ENCODE results near the gene SNX8.
"Not testable (repeated sequence)": the region's sequence is repeated elsewhere in the genome, so short reads cannot be mapped to it uniquely, and the experiment has no call there.

Gene SNX8

DNA sequence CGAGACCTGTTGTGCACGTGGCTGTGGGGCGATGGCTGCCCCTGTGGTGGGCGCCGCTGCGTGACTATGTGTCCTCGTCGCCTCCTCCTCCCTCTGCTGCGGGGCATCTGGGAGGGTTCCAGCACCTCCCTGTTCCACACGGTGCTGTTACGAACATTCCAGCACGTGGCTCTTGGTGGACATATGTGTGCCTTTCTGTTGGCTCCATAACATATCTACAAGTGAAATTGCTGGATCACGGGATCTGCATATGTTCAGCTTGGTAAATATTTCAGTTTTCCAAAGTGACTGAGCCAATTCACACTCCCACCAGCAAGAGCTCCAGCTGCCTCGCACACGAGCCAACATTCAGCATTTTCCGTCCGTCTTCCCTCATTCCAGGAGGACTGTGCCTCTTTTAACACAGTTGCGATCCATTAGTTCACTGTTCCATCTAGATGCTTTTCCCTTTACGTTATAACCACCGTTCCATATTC is 25.1 kb downstream of the SNX8 start:
- no peak for DNase-seq

DNA sequence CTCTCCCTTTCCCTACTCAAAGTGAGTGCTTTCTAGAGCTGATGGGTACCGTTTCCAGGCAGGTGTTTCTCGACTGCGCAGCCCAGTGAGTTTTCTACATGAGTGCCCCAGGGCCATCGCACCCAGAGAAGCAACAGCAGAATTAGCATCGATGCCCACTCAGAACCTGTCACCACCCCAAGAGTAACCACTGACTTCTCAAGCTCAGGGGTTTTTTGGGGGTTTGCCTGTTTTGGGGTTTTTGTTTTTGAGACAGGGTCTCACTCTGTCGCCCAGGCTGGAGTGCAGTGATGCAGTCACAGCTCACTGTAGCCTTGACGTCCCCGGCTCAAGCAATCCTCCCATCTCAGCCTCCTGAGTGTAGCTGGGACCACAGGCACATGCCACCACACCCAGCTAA is 25.7 kb downstream of the SNX8 start:
- DNase-seq: no peak

GRCh38 chr7:2287745-2288144 is 26.5 kb downstream of the SNX8 start:
- no peak for DNase-seq

DNA sequence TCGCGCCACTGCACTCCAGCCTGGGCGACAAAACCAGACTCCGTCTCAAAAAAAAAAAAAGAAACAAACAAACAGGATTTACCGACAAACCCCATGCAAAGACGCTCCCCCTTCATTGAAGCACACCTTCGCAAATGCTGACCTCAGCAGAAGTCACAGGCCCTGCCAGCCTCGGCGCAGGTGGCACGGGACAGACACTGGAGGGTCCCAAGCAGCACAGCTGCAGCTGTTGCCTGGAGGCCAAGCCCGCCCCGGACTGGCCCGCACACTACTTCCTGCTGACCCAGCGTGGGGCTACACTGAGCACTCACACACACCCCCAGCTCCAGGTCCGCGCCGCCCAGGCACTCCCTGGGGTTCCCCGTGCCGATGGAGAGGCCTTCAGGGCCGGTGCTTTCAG is 31.2 kb downstream of the SNX8 start:
- DNase-seq: no peak

DNA sequence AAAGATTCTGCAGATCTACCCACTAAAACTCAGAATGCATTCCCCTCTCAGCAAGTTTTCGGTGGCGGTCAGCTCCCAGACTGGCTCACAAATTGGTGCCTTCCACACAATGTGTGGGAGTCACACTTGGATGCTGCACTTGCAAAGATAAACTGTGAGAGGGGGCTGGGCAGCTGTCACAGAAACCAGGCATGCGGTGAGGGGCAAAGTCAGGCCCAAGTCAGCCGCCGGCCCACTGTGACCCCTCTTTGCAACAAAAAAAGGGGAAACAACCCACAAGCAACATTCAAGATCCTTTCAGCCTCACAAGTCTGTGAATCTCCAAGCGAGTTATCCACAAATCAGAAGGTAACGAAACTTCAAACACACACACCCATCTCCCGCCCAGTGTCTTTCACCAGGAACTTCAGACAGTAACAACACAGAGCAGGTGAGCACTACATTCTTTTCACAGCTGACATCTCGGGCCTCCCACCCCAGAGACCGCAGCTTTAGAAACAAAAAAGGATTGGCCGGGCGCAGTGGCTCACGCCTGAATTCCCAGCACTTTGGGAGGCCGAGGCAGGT is 32.0 kb downstream of the SNX8 start:
- DNase-seq: no peak

DNA sequence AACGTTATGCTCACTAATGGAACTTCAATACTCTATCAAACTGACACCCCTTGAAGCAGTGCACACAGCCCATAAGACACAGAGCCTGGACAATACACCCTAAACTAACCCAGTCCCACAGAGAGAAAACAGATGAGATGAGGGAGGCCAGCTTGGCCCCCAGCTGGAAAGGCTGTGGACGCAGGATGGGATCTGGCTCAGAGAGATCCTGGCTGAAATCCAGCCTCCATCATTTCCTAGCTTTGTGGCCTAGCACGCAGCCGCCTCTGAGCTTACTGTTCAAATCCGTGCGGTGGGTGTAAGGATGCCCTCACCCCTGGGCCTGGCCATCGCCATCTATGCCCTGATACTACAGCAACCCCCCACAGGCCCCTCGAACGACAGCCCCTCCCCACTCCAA is 32.7 kb downstream of the SNX8 start:
- no peak for DNase-seq

- no peak for DNase-seq
Observed at GRCh38 chr7:2280424-2280823, 33.8 kb downstream of the SNX8 start.

DNA sequence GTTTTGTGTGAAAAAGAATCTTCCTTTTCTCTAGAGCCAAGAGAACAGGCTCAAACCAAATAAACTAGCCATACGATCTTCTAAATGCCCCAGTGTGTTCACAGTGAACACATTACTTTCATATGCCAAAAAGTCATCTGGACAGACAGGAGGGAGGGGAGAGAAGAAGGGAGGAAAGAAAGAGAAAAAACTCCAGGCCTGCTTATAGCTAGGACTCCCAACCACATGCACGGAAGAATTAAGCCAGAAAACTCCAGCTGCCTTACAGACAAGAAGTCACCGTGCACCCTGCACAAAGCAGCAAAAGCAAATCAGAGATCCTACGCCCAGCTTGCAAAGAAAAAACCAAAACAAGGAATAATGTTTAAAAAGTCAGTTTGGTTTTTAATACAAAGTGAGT is 34.3 kb downstream of the SNX8 start:
- no peak for DNase-seq

DNA sequence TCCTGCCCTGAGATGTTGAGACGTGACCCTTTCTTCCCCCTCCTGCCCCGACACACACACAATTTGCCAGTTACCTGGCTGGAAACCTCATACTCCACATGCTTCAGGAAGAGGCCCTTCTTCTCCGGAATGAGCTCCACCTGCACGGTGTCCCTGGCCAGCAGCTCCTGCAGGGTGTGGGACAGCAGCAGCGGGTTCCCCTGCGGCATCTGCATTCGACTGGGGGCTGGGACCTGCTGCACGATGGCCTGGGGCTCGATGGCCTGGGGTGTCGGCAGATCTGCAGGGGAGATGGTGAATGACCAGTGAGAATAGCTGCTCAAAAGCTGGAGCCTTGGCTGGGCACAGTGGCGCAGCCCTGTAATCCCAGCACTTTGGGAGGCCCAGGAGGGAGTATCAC is 36.2 kb downstream of the SNX8 start:
- DNase-seq: no peak

GRCh38 chr7:2276107-2276506 is 38.1 kb downstream of the SNX8 start:
- no peak for DNase-seq

- DNase-seq: no peak
Observed at GRCh38 chr7:2275101-2275500, 39.1 kb downstream of the SNX8 start.

GRCh38 chr7:2274666-2275065 is 39.6 kb downstream of the SNX8 start:
- DNase-seq: no peak

- DNase-seq: no peak
Observed at GRCh38 chr7:2273866-2274265, 40.4 kb downstream of the SNX8 start.

DNA sequence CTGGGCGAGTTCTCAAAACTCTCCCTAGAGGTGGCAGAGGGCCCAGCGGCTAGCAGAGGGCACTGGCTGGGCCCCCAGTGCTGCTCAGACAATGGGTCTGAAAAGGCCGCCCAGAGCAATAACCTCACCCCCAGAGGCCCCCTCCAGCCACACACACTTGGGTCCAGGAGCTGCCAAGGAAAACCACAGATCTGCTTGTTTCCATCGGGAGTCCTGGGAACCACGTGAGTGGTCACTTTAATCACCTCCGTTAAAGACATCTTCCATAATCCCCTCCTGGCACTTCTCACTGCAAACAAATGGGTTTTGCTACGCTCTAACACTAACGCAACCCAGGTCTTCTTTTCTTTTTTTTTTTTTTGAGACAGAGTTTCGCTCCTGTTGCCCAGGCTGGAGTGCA is 42.2 kb downstream of the SNX8 start:
- DNase-seq: no peak

- DNase-seq: no peak
Observed at GRCh38 chr7:2271273-2272026, 42.8 kb downstream of the SNX8 start.

- DNase-seq: no peak
Observed at GRCh38 chr7:2270495-2270894, 43.7 kb downstream of the SNX8 start.

GRCh38 chr7:2269991-2270460 is 44.2 kb downstream of the SNX8 start:
- DNase-seq: no peak

DNA sequence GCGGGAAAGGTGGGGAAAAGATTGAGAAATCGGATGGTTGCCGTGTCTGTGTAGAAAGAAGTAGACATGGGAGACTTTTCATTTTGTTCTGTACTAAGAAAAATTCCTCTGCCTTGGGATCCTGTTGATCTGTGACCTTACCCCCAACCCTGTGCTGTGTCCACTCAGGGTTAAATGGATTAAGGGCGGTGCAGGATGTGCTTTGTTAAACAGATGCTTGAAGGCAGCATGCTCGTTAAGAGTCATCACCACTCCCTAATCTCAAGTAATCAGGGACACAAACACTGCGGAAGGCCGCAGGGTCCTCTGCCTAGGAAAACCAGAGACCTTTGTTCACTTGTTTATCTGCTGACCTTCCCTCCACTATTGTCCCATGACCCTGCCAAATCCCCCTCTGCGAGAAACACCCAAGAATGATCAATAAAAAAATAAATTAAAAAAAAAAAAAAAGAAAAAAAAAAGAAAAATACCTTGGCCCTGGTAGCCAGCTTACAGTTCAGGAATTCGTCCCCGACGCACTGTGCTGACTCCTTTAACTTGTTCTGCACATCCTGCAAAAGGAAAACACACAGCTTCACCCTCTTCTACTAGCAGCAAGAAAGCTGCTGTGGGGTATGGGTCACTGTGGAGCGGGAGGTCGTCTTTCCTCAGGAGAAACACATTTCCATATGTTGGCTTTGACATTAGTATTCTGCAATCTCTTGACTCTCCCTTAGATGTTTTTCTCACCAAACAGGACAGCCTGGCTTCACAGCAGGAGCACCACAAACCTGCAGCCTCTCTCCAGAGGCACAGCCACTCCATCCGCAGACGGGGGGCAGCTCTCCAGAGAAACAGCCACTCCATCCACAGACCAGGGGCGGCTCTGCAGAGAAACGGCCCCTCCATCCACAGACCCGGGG is 44.9 kb downstream of the SNX8 start:
- not testable (repeated sequence) for DNase-seq

GRCh38 chr7:2266911-2267310 is 47.3 kb downstream of the SNX8 start:
- no peak for DNase-seq

DNA sequence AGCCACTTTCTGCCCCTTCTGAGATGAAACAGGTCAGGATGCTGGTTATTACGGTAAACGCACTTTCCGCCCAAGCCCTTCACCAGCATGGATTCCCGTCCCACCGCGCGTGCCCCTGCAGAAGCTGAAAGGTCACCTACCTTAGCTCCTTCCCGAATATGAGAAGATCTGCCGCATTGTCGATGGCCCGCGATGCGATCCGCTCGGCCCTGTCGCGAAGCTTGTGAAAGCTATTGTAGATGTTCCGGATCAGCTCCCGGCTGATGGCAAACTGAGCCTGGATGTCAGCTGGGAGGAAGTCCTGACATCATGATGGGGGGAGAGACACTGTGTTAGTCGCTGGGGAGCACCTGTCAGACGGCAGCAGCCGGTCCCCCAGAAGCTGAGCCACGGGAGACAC is 50.1 kb downstream of the SNX8 start:
- DNase-seq: no peak

DNA sequence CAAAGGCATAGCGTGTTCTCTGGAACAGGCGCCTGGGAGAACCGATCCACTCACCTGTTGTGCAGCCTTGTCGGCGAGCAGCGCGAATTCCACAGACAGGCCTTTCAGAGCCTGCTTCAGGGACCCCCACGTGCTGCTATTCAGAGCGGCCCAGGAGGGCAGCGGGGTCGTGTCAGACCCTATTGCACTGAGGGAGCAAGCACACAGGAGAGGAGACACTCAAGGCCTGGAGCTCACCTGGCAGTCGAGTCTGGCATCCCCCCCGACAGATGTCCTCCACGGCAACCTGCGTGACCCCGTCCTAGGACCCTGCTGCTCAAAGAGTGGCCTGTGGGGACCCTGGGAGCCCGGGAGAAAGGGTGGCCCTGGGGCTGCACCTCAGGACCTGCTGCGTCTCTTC is 51.1 kb downstream of the SNX8 start:
- DNase-seq: no peak

DNA sequence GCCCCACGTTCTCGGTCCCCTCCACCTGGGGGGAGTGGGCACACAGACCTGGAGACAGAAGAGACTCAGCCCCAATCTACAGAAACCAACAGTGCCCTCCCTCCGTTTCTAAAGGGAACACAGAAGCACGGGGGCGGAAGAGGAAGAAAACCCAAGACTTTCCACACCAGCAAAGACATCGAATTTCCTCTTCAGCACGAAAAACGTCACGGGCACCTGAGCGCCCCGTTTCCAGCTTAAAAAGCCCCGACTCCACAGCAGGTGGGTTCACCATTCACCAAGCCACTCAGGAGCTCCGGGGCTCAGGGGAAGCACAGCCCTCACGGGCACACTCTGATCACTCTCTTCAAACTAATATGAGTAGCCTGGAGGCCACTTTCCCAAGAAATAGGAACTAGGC is 52.6 kb downstream of the SNX8 start:
- no peak for DNase-seq

DNA sequence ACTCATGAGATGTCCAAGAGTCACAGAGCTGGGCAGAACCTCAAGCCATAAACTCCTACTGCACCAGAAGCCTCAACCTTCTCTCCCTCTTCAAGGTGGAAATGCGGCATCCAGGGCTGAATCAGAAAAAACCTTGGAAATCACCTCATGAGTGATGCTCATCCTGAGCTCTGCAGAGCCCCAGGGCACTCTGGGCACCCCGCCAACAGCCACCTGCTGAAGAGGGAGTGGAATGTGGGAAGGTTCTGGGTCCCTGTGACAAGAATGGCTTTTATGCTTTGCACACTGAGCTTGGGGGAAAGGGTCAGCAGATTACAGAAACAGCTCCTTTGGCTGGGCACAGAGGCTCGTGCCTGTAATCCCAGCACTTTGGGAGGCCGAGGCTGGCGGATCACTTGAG is 53.4 kb downstream of the SNX8 start:
- DNase-seq: no peak

DNA sequence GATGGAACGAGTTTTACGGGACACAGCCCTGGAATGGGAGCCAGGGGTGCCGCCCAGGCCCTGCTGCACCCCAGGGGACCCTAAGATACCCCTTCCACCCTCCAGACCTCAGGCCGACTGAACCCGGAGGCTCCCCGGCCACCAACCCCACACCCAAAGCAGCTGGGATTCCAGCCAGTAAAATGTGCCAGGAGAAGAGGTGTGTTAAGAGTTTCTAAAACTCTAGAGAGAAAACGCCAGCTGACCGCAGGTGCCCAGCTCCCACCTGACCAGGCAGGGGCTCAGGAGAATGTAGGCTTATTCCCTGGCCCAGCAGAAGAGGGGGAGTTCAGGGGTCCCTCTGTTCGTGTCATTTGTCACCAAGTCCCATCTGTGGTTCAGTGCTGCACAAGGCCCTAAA is 54.8 kb downstream of the SNX8 start:
- DNase-seq: no peak

Data from activated naive CD4-positive, alpha-beta T cell treated with anti-CD3 and anti-CD28 coated beads, Interleukin-2, amount 50 U/mL, for 16 hours (primary cell).